COLO668 (cell line): ENCODE results near the gene MAZ.
"Not testable (repeated sequence)": the region's sequence is repeated elsewhere in the genome, so short reads cannot be mapped to it uniquely, and the experiment has no call there.

Experiments
- DNase-seq: peaks from one replicate; lab custom pipeline; 2025; ENCODE audit not compliant: unreplicated experiment; lab: John Stamatoyannopoulos, UW

MAZ gene

GRCh38 chr16:29821643-29822115 is 15.3 kb downstream of the MAZ start:
- DNase-seq: no peak

DNA sequence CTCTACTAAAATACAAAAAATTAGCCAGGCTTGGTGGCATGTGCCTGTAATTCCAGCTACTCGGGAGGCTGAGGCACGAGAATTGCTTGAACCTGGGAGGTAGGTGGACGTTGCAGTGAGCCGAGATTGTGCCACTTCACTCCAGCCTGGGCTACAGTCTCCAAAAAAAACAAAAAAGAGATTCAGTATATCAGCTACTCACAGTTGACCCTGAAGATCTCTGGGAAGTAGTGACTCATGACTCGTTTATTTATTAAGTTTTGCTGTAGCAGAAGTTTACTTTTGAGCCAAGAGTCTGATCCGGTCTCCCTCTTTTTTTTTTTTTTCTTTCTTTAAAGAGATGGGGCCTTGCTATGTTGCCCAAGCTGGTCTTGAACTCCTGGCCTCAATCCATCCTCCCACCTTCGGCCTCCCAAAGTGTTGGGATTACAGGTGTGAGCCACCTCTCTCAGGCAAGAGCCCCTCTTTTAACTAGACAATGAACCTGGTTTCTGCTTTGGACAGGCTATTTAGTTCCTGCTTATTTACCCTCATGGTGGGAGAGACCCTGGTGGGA is 18.3 kb downstream of the MAZ start:
- DNase-seq: no peak

DNA sequence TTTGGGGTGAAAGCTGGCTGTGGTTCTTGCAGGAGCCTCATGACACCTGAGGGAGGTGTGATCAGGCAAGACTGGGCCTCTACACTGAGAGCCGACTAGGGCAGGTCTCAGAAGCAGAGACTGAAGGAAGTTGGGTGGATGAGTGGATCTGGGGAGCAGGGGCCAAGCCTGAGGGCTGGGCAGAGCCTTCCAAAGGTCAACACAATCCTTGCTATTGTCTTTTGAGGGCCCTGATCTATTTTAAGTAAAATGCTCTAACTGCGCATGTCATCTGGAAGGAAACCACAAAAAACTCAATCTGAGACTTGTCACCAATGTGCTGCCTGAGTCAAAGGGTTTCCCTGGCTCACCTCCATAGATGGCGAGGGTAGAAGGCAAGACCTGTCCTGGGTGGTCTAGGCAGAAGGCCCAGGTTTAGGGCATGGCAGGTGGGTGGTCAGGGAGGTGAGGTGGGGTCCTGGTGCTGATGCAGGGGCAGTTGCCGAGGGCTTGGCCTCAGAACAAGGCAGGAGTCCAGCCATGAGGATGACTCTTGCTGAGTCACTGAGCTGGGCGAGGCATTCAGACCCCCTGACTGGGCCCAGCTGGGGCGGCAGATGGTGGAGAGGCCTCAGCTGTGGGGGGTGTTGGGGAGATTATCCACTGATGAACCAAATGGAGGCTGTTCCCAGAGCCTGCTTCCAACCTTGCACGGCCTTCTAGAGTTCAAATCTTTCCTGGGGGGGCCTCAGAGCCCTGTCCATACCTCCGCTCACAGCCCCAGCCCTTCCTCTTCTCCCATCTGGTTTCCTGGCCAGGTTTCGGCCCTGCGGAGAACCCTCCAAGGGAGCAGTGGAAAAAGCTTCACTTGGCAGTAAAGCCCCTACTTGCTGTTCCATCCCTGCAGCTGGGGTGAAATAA is 19.1 kb downstream of the MAZ start:
- DNase-seq: no peak

DNA sequence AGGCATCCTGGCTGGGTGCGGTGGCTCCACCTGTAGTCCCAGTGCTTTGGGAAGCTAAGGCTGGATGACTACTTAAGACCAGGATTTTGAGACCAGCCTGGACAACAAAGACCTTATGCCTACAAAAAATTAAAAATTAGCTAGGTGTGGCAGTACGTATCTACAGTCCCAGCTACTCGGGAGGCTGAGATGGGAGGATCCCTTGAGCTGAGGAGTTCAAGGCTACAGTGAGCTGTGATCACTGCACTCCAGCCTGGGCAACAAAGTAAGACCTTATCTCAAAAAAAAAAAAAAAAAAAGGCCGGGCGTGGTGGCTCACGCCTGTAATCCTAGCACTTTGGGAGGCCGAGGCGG is 20.0 kb downstream of the MAZ start:
- no peak for DNase-seq

DNA sequence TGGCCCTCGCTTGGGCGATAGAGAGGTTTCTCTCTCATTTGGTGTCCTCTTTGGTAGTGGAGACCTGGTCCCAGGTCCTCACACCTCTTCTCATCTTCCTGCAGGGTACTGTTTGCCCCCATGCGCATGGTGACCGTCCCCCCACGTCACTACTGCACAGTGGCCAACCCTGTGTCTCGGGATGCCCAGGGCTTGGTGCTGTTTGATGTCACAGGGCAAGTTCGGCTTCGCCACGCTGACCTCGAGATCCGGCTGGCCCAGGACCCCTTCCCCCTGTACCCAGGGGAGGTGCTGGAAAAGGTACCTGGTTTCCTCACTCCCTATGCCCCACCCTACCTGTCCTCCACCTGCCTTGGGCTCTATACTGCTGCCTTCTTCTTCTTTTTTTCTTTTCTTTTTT is 24.4 kb downstream of the MAZ start:
- DNase-seq: no peak

DNA sequence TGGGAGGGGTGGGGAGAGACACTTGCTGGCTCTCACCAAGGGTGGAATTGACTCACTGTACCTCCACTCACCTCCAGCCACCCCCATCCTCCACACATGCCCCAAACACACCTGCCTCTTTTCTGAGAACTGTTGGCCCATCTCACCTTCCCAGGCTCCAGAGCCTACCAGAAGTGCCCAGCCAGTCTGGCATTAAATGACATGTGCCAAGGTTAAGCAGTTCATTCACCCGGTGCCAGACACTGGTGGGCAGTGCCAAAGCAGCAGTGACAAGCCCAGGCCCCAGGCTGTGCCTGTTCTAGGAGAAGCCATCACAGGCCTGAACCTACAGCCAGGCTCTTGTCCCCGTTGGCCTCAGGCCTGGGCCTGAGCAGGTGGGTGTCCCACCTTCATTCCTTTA is 25.2 kb downstream of the MAZ start:
- no peak for DNase-seq

DNA sequence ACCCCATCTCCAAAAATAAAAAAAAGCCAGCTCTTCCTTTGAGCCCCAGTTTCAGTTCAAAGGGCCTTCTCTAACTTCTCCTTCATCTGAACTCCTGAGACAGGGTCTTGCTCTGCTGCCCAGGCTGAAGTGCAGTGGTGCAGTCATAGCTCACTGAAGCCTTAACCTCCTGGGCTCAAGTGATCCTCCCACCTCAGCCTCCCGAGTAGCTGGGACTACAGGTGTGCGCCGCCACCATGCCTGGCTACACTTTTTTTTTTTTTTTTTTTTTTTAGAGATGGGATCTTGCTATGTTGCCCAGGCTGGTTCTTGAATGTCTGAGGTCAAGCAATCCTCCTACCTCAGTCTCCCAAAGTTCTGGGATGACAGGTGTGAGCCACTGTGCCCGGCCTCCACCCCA is 26.9 kb downstream of the MAZ start:
- DNase-seq: not testable (repeated sequence)

- DNase-seq: no peak
Measured at GRCh38 chr16:29834079-29834478, 27.8 kb downstream of the MAZ start.

DNA sequence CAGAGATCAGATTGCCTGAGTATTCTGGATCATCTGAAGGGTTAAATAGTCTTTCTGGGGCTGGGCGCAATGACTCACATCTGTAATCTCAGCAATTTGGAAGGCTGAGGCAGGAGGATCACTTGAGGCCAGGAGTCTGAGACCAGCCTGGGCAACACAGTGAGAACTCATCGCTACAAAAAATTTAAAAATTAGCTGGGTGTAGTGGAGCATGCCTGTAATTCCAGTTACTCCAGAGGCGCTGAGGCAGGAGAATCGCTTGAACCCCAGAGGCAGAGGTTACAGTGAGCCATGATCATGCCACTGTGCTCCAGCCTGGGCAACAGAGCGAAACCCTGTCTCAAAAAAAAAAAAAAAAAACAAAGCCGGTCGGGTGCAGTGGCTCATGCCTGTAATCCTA is 29.6 kb downstream of the MAZ start:
- no peak for DNase-seq

- DNase-seq: no peak
Measured at GRCh38 chr16:29836623-29837022, 30.3 kb downstream of the MAZ start.

DNA sequence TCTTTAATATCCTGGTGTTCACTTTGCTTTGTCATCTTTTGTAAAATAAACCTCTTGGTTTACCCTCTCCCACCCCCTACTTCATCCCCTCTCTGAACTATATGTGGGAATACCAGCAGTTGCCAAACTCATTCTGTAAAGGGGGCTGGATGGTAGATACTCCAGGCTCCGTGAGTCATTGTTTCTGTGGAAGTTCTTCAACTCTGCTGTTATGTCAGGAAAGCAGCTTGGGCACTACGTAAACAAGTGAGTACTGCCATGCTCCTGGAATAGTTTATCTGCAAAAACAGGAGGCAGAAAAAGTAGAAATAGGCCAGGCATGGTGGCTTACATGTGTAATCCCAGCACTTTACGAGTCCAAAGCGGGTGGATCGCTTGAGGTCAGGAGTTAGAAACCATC is 31.5 kb downstream of the MAZ start:
- DNase-seq: no peak

GRCh38 chr16:29839822-29840221 is 33.5 kb downstream of the MAZ start:
- DNase-seq: no peak

DNA sequence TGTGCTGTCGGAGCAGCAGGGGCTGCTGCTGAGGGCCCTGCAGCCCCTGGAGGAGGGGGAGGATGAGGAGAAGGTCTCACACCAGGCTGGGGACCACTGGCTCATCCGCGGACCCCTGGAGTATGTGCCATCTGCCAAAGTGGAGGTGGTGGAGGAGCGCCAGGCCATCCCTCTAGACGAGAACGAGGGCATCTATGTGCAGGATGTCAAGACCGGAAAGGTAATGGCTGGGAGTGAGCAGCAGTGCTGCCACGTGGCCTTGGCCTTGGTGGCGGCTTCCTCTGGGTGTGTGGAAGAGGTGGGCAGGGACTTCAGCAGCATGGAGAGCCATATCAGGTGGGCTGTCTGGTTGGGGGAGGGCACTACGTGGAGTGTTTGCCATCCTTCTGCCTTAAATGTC is 33.9 kb downstream of the MAZ start:
- no peak for DNase-seq

- DNase-seq: no peak
Measured at GRCh38 chr16:29841631-29842030, 35.3 kb downstream of the MAZ start.

DNA sequence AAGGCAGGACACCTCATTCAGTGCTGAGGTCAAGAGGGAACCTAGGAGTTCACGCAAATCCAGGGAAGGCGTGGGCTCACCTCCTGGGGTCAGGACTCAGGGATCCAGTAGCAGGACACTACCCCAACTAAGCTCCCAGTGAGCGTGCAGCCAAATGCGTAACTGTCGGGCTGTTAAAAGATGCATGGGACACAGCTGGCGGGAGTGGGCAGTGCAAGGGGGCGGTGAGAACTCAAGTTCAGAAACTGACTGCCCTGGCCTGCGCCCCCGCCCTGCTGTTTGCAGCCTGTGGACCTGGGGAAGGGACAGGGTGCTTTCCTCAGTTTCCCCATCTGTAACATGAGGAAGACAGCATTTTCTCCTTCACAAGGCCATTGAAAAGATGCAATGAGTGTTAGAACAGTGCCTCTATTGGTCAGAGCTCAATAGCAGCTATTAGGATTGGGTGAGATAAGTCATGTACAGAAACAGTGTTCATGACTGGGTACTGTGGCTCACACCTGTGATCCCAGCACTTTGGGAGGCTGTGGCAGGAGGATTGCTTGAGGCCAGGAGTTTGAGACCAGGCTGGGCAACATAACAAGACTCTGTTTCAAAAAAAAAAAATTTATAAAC is 36.5 kb downstream of the MAZ start:
- no peak for DNase-seq

GRCh38 chr16:29843931-29844330 is 37.6 kb downstream of the MAZ start:
- no peak for DNase-seq

DNA sequence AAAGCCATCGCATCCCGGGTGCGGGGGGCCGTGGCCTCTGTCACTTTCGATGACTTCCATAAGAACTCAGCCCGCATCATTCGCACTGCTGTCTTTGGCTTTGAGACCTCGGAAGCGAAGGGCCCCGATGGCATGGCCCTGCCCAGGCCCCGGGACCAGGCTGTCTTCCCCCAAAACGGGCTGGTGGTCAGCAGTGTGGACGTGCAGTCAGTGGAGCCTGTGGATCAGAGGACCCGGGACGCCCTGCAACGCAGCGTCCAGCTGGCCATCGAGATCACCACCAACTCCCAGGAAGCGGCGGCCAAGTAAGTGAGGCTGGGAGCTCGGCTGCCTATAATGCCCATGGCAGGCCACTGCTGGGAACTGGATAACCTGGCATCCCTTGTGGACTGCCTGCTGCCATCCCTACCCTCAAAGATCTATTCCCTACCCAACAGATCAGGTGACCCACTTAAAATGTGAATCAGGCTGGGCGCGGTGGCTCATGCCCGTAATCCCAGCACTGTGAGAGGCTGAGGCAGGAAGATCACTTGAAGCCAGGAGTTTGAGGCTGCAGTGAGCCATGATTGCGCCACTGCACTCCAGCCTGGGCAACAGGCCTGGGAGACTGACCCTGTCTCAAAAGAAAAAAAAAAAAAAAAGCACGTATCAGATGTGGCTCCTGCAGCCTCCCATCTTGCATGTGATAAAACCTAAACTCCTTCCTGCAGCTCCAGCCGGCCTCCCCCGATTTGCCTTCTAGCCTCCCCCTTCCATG is 38.4 kb downstream of the MAZ start:
- no peak for DNase-seq

DNA sequence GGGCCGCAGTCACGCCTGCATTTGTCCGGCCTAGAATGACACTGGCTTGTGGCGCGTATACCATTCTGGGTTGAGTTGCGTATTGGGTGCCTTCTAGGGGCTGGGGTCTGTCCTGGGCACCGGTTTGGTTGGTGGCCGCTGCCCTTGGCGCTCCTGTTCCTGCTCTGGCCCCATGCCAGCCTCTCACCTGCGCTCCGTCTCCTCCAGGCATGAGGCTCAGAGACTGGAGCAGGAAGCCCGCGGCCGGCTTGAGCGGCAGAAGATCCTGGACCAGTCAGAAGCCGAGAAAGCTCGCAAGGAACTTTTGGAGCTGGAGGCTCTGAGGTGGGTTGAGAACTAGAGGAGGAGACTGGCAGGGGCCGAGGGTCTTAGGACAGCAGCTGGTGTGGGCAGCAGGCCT is 39.3 kb downstream of the MAZ start:
- DNase-seq: no peak

- DNase-seq: peak; percentile 75
Measured at GRCh38 chr16:29848420-29849297, 42.3 kb downstream of the MAZ start.

DNA sequence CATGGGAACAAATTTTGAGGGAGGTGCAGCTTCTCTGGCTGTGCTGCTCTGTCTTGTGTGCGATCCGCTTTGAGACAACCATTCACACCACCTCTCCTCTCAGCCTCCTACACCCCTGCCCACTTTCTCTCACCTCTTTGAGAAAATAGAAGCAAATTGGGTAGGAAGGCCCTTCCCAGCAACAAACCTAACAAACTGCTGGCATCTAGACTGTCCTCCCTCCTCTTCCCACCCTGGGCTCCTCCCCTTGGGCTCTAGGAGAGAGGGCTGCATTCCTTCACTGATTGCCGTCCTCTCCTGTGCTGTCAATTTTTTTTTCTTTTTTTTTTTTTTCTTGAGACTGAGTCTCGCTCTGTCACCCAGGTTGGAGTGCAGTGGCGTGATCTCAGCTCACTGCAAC is 43.2 kb downstream of the MAZ start:
- no peak for DNase-seq

GRCh38 chr16:29850998-29851397 is 44.7 kb downstream of the MAZ start:
- DNase-seq: no peak
